ENCODE measurements around the gene AMZ2. TPM values are rescaled to one million over a fixed set of nuclear protein-coding genes. Genes with fewer than 3 reads are reported as not detected.

The AMZ2 gene
- total RNA-seq, 2 donors from 2014 or later = 64.0 to 89.4 TPM

GRCh38 chr17:68239632-68240366 is 8.0 kb upstream of the AMZ2 start:
- WGBS, 2 experiments (ENCODE audit: insufficient coverage in 1 of 2, insufficient read length in 1 of 2) = 88 to 90% methylated on average over 1 to 4 of the region's 4 CpGs
- TF ChIP-seq CTCF (conservative IDR thresholded peaks at IDR 0.05) = no peak
- DNase-seq = no peak
- no peak overlapping the region for H3K27ac ChIP-seq (ENCODE audit: low read depth, low read length)
- no peak overlapping the region for H3K9ac ChIP-seq (ENCODE audit: extremely low read depth, low read length, poor library complexity, severe bottlenecking)
- no peak overlapping the region for H3K4me3 Mint-ChIP-seq
- no peak overlapping the region for H3K4me3 ChIP-seq (ENCODE audit: low read length)
- no peaks in the 10 kb centered on the region for H3K4me1 ChIP-seq (ENCODE audit: control insufficient read depth, insufficient read depth, low read length)
- H3K27me3 ChIP-seq (ENCODE audit: control insufficient read depth, insufficient read depth, low read length, poor library complexity, severe bottlenecking) = no peaks in the 10 kb centered on the region
- H3K27ac Mint-ChIP-seq = no peak overlapping the region
- H3K4me1 Mint-ChIP-seq = peaks cover 9% of the 10 kb centered on the region
- H3K27me3 Mint-ChIP-seq (ENCODE audit: insufficient read depth) = no peaks in the 10 kb centered on the region
- no peaks in the 10 kb centered on the region for H3K9me3 ChIP-seq (ENCODE audit: control insufficient read depth, low read length)
- no peaks in the 10 kb centered on the region for H3K9me3 Mint-ChIP-seq
- H3K36me3 Mint-ChIP-seq (ENCODE audit: low read depth) = no peaks in the 10 kb centered on the region
- no peaks in the 10 kb centered on the region for H3K36me3 ChIP-seq (ENCODE audit: control insufficient read depth, insufficient read depth, low read length)

GRCh38 chr17:68246271-68247028 is 1.4 kb upstream of the AMZ2 start:
- Histone ChIP-seq H3K4me3 (ENCODE audit: low read length) (peak overlapping the region; percentile 92), H3K27ac (ENCODE audit: low read depth, low read length) (no peak overlapping the region), H3K4me1 (ENCODE audit: control insufficient read depth, insufficient read depth, low read length) (no peaks in the 10 kb centered on the region), H3K36me3 (ENCODE audit: control insufficient read depth, insufficient read depth, low read length) (peaks cover 11% of the 10 kb centered on the region), H3K27me3 (ENCODE audit: control insufficient read depth, insufficient read depth, low read length, poor library complexity, severe bottlenecking) (no peaks in the 10 kb centered on the region), H3K9ac (ENCODE audit: extremely low read depth, low read length, poor library complexity, severe bottlenecking) (no peak overlapping the region), H3K9me3 (ENCODE audit: control insufficient read depth, low read length) (no peaks in the 10 kb centered on the region)
- Mint-ChIP-seq H3K27me3 (ENCODE audit: insufficient read depth) (no peaks in the 10 kb centered on the region), H3K4me1 (peaks cover 10% of the 10 kb centered on the region), H3K36me3 (ENCODE audit: low read depth) (peaks cover 10% of the 10 kb centered on the region), H3K4me3 (peak overlapping the region; percentile 91), H3K9me3 (no peaks in the 10 kb centered on the region), H3K27ac (peak overlapping the region; percentile 49)
- no peak for DNase-seq
- TF ChIP-seq CTCF (conservative IDR thresholded peaks at IDR 0.05) = no peak
- 94 to 99% methylated on average over 13 to 24 of the region's 24 CpGs for WGBS, 2 experiments (ENCODE audit: insufficient coverage in 1 of 2, insufficient read length in 1 of 2)

- Mint-ChIP-seq H3K9me3 (no peaks in the 10 kb centered on the region), H3K27ac (peak overlapping the region; percentile 90), H3K4me3 (peak overlapping the region; percentile 91), H3K4me1 (peaks cover 10% of the 10 kb centered on the region), H3K27me3 (ENCODE audit: insufficient read depth) (no peaks in the 10 kb centered on the region), H3K36me3 (ENCODE audit: low read depth) (peaks cover 22% of the 10 kb centered on the region)
- Histone ChIP-seq H3K9me3 (ENCODE audit: control insufficient read depth, low read length) (no peaks in the 10 kb centered on the region), H3K36me3 (ENCODE audit: control insufficient read depth, insufficient read depth, low read length) (peaks cover 30% of the 10 kb centered on the region), H3K27me3 (ENCODE audit: control insufficient read depth, insufficient read depth, low read length, poor library complexity, severe bottlenecking) (no peaks in the 10 kb centered on the region), H3K9ac (ENCODE audit: extremely low read depth, low read length, poor library complexity, severe bottlenecking) (peak overlapping the region; percentile 64), H3K4me1 (ENCODE audit: control insufficient read depth, insufficient read depth, low read length) (no peaks in the 10 kb centered on the region), H3K27ac (ENCODE audit: low read depth, low read length) (peak overlapping the region; percentile 25), H3K4me3 (ENCODE audit: low read length) (peak overlapping the region; percentile 92)
- 2 to 8% methylated on average over 10 to 19 of the region's 19 CpGs for WGBS, 2 experiments (ENCODE audit: insufficient coverage in 1 of 2, insufficient read length in 1 of 2)
- TF ChIP-seq CTCF (conservative IDR thresholded peaks at IDR 0.05) = no peak
- no peak for DNase-seq
These were observed 469 bp downstream of the AMZ2 start for GRCh38 chr17:68248199-68248825.
